ENCODE results near the gene NUDT2. TPM values are rescaled to one million over a fixed set of nuclear protein-coding genes. Genes with fewer than 3 reads are reported as not detected.

NUDT2 gene
- total RNA-seq, 4 donors from 2014 or later: 14.1 to 55.5 (median 25.4) TPM

DNA sequence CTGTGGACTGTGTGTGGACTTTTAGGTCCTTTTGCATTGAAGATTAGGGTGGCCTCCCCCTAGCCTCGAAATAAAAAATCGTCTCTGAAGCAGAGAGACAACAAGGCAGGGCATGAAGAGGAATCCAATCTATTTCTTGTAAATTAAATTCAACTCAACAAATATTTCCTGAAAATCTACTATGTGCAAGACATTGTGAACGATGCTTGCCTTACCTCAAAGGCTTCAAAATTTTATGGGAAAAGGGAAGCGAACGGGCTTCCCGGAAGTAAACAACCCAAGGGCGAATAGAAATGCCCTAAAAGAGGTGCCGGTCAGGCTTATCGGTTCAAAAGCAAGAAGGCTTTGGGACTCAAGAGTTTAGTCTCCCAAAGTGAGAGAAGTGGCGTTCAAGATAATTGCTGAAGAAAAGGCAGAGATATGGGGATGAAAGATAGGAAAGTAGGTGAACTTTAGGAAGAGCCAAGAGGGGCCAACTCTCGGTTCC lies 826 bp upstream of the NUDT2 start:
- peak overlapping the region; percentile 51 to 87 (median 63) for H3K4me3 ChIP-seq
- no peaks in the 10 kb centered on the region for H3K27me3 ChIP-seq
- H3K27ac ChIP-seq: peak overlapping the region; percentile 55 to 95 (median 72)
- no peaks in the 10 kb centered on the region for H3K36me3 ChIP-seq
- TF ChIP-seq, protein P1, sequence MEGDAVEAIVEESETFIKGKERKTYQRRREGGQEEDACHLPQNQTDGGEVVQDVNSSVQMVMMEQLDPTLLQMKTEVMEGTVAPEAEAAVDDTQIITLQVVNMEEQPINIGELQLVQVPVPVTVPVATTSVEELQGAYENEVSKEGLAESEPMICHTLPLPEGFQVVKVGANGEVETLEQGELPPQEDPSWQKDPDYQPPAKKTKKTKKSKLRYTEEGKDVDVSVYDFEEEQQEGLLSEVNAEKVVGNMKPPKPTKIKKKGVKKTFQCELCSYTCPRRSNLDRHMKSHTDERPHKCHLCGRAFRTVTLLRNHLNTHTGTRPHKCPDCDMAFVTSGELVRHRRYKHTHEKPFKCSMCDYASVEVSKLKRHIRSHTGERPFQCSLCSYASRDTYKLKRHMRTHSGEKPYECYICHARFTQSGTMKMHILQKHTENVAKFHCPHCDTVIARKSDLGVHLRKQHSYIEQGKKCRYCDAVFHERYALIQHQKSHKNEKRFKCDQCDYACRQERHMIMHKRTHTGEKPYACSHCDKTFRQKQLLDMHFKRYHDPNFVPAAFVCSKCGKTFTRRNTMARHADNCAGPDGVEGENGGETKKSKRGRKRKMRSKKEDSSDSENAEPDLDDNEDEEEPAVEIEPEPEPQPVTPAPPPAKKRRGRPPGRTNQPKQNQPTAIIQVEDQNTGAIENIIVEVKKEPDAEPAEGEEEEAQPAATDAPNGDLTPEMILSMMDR (IDR thresholded peaks at IDR 0.05): no peak
- TF ChIP-seq POLR2A (IDR thresholded peaks at IDR 0.05) (no peak), EP300 (IDR thresholded peaks at IDR 0.05) (no peak)
- peaks cover 0 to 49% (median 14%) of the 10 kb centered on the region in 4 donors for H3K4me1 ChIP-seq
- H3K9me3 ChIP-seq: no peaks in the 10 kb centered on the region
- 1 to 2% methylated on average over 11 of the region's 11 CpGs for WGBS, 2 donors
- DNase-seq (ENCODE audit: low spot score in 2 of 2): no peak

DNA sequence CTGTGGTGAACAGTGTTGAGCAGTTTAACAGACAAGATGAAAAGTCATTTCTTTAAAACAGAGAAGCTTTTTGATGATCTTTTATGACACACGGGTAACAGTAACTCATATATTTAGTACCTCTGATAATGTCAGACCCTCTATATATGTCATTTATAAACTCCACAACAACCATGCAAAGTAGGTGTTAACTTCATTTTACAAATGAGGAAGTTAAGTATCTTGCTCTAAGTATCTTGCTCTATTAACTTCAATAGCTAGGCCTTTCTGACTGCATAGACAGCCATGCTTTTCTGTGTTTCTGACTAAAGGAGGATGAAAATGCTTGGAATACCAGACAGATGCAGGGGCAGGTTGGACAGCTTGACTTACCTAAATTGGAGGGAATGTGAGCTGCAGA lies 1.8 kb downstream of the NUDT2 start:
- H3K4me3 ChIP-seq: no peak overlapping the region
- TF ChIP-seq POLR2A (IDR thresholded peaks at IDR 0.05): no peak
- TF ChIP-seq EP300 (IDR thresholded peaks at IDR 0.05): no peak
- TF ChIP-seq, protein P1 (IDR thresholded peaks at IDR 0.05): no peak
- no peaks in the 10 kb centered on the region for H3K27me3 ChIP-seq
- H3K27ac ChIP-seq: no peak overlapping the region
- no peaks in the 10 kb centered on the region for H3K9me3 ChIP-seq
- DNase-seq (ENCODE audit: low spot score in 2 of 2): no peak
- WGBS, 2 donors: 79 to 80% methylated on average over 1 of the region's 1 CpG
- peaks cover 0 to 72% (median 21%) of the 10 kb centered on the region in 4 donors for H3K4me1 ChIP-seq
- no peaks in the 10 kb centered on the region for H3K36me3 ChIP-seq

DNA sequence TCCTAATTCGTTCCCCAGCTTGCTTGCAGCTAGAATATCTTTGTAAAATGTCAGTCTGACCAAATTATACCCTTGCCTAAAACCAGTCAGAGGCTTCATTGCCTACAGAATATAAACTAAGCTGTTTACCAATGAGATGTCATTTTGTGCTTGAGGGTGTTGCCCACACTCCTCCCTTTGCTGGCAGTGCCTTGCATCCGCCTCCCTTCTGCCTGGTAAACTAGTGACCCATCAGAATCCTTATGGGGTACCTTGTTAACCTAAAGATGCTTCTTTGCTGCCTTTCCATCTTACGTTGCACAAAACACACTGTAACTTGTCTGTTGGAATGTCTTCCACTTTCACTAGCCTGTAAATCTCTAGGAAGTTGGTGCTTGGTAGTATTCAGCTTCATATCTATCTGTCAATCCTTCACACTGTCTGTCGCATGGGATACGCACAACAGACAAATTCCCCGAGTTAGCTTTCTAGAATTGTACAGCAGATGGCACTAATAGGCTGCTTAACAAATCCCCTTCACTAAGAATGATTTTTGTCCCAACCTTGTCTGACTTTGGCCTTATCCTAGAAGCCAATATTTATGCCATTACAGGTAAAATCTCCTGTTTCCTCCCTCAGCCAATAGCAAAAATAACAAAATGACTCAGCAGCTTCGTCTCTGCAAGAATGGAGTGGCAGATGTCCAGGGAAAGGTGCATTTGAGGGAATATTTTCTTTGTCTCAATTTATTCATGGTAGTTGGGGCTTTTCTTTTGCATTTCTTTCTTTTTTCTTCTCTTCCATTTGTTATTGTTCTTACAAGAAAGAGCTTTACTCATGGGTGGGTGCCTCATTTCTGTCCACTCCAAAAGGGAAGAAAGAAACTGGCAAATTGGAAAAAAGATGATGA lies 3.0 kb downstream of the NUDT2 start:
- no peaks in the 10 kb centered on the region for H3K9me3 ChIP-seq
- TF ChIP-seq, protein P1 (IDR thresholded peaks at IDR 0.05): peak; percentile 43 to 80 (median 48)
- no peak for TF ChIP-seq EP300 (IDR thresholded peaks at IDR 0.05)
- peak overlapping the region in 1 of 4 donors; percentile 79 for H3K27ac ChIP-seq
- no peaks in the 10 kb centered on the region for H3K27me3 ChIP-seq
- H3K4me3 ChIP-seq: no peak overlapping the region
- H3K36me3 ChIP-seq: no peaks in the 10 kb centered on the region
- H3K4me1 ChIP-seq: peaks cover 0 to 72% (median 22%) of the 10 kb centered on the region in 4 donors
- DNase-seq (ENCODE audit: low spot score in 2 of 2): peak in 1 of 2 donors; percentile 46
- WGBS, 2 donors: 30 to 35% methylated on average over 7 of the region's 7 CpGs

DNA sequence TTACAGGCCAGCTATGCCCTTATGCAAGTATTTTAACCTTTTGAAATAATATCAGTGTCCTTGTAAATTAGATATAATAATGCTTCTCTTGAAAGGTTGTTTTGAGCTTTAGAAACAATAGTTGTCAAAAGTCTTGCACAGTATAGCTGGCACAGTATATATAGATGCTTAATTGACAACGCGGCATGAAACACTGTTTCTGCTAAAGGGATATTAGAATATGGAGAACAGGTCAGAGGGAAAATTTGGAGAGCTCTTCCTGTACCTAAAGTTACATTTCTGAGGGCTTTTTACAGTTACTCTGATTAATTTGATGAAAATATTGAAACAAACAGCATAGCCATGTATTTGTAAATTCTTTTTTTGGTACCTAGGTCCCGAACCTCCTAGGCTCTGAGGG lies 4.5 kb downstream of the NUDT2 start:
- peak overlapping the region in 3 of 4 donors; percentile 8 to 79 (median 47) for H3K27ac ChIP-seq
- peaks cover 0 to 4% (median 0%) of the 10 kb centered on the region in 3 donors for H3K36me3 ChIP-seq
- H3K4me3 ChIP-seq: no peak overlapping the region
- DNase-seq (ENCODE audit: low spot score in 2 of 2): no peak
- TF ChIP-seq, protein P1 (IDR thresholded peaks at IDR 0.05): no peak
- no peak for TF ChIP-seq EP300 (IDR thresholded peaks at IDR 0.05)
- TF ChIP-seq POLR2A (IDR thresholded peaks at IDR 0.05): no peak
- H3K9me3 ChIP-seq: no peaks in the 10 kb centered on the region
- no peaks in the 10 kb centered on the region for H3K27me3 ChIP-seq
- 27 to 29% methylated on average over 3 of the region's 3 CpGs for WGBS, 2 donors
- H3K4me1 ChIP-seq: peaks cover 0 to 59% (median 18%) of the 10 kb centered on the region in 4 donors

DNA sequence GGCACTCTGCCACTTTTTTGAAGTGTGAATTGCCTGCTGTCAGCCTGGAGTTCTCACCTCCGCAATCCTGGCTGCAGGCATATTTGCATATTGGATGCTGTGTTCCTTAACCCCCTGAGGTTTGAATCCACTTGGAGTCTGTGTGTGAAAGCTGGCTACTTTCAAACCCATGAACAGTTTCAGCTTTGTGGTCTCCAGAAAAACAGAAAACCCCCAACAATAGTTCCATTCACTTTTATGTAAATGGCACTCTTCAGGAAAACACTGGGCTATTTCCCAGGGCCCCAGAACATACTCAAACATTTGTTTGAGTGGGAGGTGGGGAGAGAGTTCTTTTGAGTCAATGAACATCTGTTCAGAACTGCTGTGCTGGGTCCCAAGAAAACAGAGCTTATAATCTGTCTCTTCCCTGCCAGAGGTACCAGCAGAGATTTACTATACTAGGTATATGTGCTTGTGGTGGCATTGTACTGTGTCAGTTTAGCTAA lies 5.0 kb downstream of the NUDT2 start:
- 40 to 42% methylated on average over 1 of the region's 1 CpG for WGBS, 2 donors
- TF ChIP-seq EP300 (IDR thresholded peaks at IDR 0.05): peak; percentile 73 to 82
- TF ChIP-seq, protein P1 (IDR thresholded peaks at IDR 0.05): no peak
- peaks cover 0 to 58% (median 18%) of the 10 kb centered on the region in 4 donors for H3K4me1 ChIP-seq
- H3K9me3 ChIP-seq: no peaks in the 10 kb centered on the region
- H3K27me3 ChIP-seq: no peaks in the 10 kb centered on the region
- peaks cover 0 to 9% (median 0%) of the 10 kb centered on the region in 3 donors for H3K36me3 ChIP-seq
- DNase-seq (ENCODE audit: low spot score in 2 of 2): no peak
- peak overlapping the region in 1 of 4 donors; percentile 15 for H3K4me3 ChIP-seq
- H3K27ac ChIP-seq: peak overlapping the region in 3 of 4 donors; percentile 8 to 79 (median 58)

All from tibial nerve (tissue), 4 donors.